Stomach (tissue), 4 donors: Measurements from ENCODE around the gene KLHL40.

ENCODE experiments used
- CTCF ChIP-seq, 7 experiments: fragments of 450-650 bp in 4 of 7; fragments of 200-600 bp in 3 of 7; sonication (generic) in 3 of 7; IDR thresholded peaks; one replicate each; pipeline ENCODE4 v1.5.1; 2016 to 2019; ENCODE audit warnings: antibody characterized with exemption in 7 of 7, control low read depth in 2 of 7, mild to moderate bottlenecking in 1 of 7
- EP300 ChIP-seq: sonication (generic); formaldehyde crosslinking; IDR thresholded peaks from one replicate; pipeline ENCODE4 v1.6.1; 2017; ENCODE audit warnings: antibody characterized with exemption
- POLR2A ChIP-seq, 4 donors: fragments of 450-650 bp; IDR thresholded peaks; one replicate each; pipeline ENCODE4 v1.6.1; 2016; ENCODE audit warnings: antibody characterized with exemption in 4 of 4, control low read depth in 2 of 4, mild to moderate bottlenecking in 1 of 4, moderate library complexity in 1 of 4

GRCh38 chr3:42734263-42734860 lies 49.0 kb downstream of the KLHL40 start:
- no peak for TF ChIP-seq EP300
- TF ChIP-seq CTCF (IDR thresholded peaks at IDR 0.05), result no peak
- TF ChIP-seq POLR2A (IDR thresholded peaks at IDR 0.05), result no peak
